ENCODE results near the gene SPNS2. TPM values are rescaled to one million over a fixed set of nuclear protein-coding genes. Genes with fewer than 3 reads are reported as not detected.
A peak's percentile ranks its signal among the peaks of the same experiment; 100 is the strongest.

SPNS2 gene
- total RNA-seq, 1 experiment from 2014 or later, result 0.33 TPM

DNA sequence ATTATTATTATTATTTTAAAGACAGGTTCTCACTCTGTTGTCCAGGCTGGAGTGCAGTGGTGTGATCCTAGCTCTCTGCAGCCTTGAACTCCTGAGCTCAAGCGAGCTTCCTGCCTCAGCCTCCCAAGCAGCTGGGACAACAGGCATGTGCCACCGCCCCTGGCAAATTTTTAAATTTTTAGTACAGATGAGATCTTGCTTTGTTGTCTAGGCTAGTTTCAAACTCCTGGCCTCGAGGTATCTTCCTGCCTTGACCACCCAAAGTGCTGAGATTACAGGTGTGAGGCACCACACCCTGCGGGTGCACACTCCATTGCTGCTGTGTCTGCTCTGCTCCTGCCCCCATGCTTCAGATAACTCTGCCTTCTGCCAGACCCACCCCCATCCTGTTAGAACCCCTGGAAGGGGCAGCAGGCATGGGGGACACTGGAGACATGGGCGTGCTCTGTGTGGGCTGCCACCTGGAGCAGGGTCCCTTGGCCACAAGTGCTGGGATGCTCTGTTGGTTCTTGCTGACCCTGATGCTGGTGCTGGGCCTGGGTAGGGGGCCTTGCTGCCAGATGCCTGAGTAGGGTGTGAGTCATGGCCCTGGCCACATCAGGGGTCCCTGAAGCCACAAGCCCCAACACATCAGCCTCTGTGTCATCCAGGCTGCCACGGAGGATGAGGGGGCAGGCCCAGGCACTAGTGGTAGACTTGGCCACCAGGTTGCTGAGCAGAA lies 59.1 kb downstream of the SPNS2 start:
- Histone ChIP-seq H3K9me3 (ENCODE audit: control insufficient read depth, low read depth, low read length) (no peaks in the 10 kb centered on the region), H4K20me1 (ENCODE audit: control insufficient read depth, insufficient read depth, insufficient read length) (no peaks in the 10 kb centered on the region), H3K9ac (ENCODE audit: extremely low read depth, insufficient read length, low read length) (no peak overlapping the region), H3K23ac (ENCODE audit: insufficient read length, low read depth, low read length) (no peak overlapping the region), H3K23me2 (ENCODE audit: insufficient read length, low read depth, low read length, poor library complexity, severe bottlenecking) (peaks cover 11% of the 10 kb centered on the region), H2BK20ac (ENCODE audit: low read depth, low read length, poor library complexity, severe bottlenecking) (no peak overlapping the region), H3K56ac (ENCODE audit: insufficient read length, low read depth, low read length) (no peak overlapping the region), H3K4me1 (ENCODE audit: insufficient read depth, low read length) (peaks cover 4% of the 10 kb centered on the region; the same call in 1 of the 2 replicates), H3K4me2 (ENCODE audit: insufficient read depth, insufficient read length, low read length) (no peak overlapping the region), H3K27me3 (ENCODE audit: insufficient read depth, low read length) (no peaks in the 10 kb centered on the region), H3K18ac (ENCODE audit: insufficient read length, low read depth, low read length) (no peak overlapping the region), H3K4ac (ENCODE audit: low read depth, low read length) (no peak overlapping the region), H2AFZ (ENCODE audit: low read length) (no peak overlapping the region), H4K8ac (replicated peaks; ENCODE audit: insufficient read length, low read depth, low read length) (no peak overlapping the region), H3K79me1 (ENCODE audit: insufficient read depth, low read depth, low read length, poor library complexity, severe bottlenecking) (no peaks in the 10 kb centered on the region), H2BK15ac (ENCODE audit: low read depth, low read length) (no peak overlapping the region), H2BK12ac (ENCODE audit: insufficient read length, low read depth, low read length) (no peak overlapping the region), H3K79me2 (ENCODE audit: insufficient read depth, low read length) (peaks cover 9% of the 10 kb centered on the region; the same call in 1 of the 2 replicates), H3T11ph (ENCODE audit: low read length) (no peak overlapping the region), H2BK5ac (ENCODE audit: insufficient read length, low read length) (no peak overlapping the region), H2BK120ac (ENCODE audit: low read depth, low read length, poor library complexity, severe bottlenecking) (no peak overlapping the region), H3K27ac (ENCODE audit: insufficient read length, low read depth, low read length) (no peak overlapping the region), H2AK5ac (ENCODE audit: insufficient read length, low read length) (no peak overlapping the region), H4K5ac (ENCODE audit: insufficient read length, low read depth, low read length) (no peak overlapping the region), H4K91ac (ENCODE audit: insufficient read length, low read depth, low read length) (no peak overlapping the region), H3K14ac (ENCODE audit: insufficient read depth, low read length) (no peak overlapping the region)
- Mint-ChIP-seq H3K27ac (peak overlapping the region in 2 of 3 experiments; percentile 16 to 86; a peak in 2 of 7 replicates), H3K27me3 (ENCODE audit: low read depth) (peaks cover 7% of the 10 kb centered on the region; the same call in 1 of the 2 replicates), H3K4me1 (peaks cover 30 to 39% of the 10 kb centered on the region in 2 experiments), H3K9me3 (no peaks in the 10 kb centered on the region), H3K4me3 (no peak overlapping the region; a peak in 1 of 5 replicates), H3K36me3 (ENCODE audit: insufficient read depth in 1 of 3, low read depth in 3 of 3) (peaks cover 13 to 23% (median 14%) of the 10 kb centered on the region in 3 experiments)
- TF ChIP-seq, protein P1, sequence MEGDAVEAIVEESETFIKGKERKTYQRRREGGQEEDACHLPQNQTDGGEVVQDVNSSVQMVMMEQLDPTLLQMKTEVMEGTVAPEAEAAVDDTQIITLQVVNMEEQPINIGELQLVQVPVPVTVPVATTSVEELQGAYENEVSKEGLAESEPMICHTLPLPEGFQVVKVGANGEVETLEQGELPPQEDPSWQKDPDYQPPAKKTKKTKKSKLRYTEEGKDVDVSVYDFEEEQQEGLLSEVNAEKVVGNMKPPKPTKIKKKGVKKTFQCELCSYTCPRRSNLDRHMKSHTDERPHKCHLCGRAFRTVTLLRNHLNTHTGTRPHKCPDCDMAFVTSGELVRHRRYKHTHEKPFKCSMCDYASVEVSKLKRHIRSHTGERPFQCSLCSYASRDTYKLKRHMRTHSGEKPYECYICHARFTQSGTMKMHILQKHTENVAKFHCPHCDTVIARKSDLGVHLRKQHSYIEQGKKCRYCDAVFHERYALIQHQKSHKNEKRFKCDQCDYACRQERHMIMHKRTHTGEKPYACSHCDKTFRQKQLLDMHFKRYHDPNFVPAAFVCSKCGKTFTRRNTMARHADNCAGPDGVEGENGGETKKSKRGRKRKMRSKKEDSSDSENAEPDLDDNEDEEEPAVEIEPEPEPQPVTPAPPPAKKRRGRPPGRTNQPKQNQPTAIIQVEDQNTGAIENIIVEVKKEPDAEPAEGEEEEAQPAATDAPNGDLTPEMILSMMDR (conservative IDR thresholded peaks at IDR 0.05), result no peak
- DNase-seq, result no peak
- WGBS (ENCODE audit: extremely low coverage, insufficient read length, low lambda C conversion rate), result no CpG with 5 or more reads among the region's 6 CpGs
